Transverse colon (tissue), 4 donors: Measurements from ENCODE around the gene ZNF33B.

ENCODE experiments used
- CTCF ChIP-seq, 5 experiments: fragments of 200-600 bp in 3 of 5; fragments of 450-650 bp in 2 of 5; sonication (generic) in 3 of 5; IDR thresholded peaks; 1 replicate in 2 of 5; 2 replicates in 3 of 5; pipeline ENCODE4 v1.5.1; 2016 to 2017; ENCODE audit warnings: antibody characterized with exemption in 5 of 5, inconsistent platforms in 3 of 5, mild to moderate bottlenecking in 2 of 5, moderate library complexity in 1 of 5
- EP300 ChIP-seq: sonication (generic); formaldehyde crosslinking; IDR thresholded peaks from one replicate; pipeline ENCODE4 v1.6.1; 2017; ENCODE audit warnings: antibody characterized with exemption, low read depth
- POLR2A ChIP-seq: fragments of 450-650 bp; IDR thresholded peaks from one replicate; pipeline ENCODE4 v1.6.1; 2016; ENCODE audit warnings: antibody characterized with exemption, mild to moderate bottlenecking, moderate library complexity
- POLR2AphosphoS5 ChIP-seq, 3 donors: sonication (generic); formaldehyde crosslinking; IDR thresholded peaks; one replicate each; pipeline ENCODE4 v1.6.1; 2016; ENCODE audit warnings: antibody characterized with exemption in 3 of 3

- TF ChIP-seq POLR2A, result no peak
- TF ChIP-seq POLR2AphosphoS5 (IDR thresholded peaks at IDR 0.05), result no peak
- TF ChIP-seq CTCF (IDR thresholded peaks at IDR 0.05), result no peak
- no peak for TF ChIP-seq EP300
Measured at GRCh38 chr10:42544945-42545344, 93.4 kb downstream of the ZNF33B start.
